Measurements from ENCODE around the gene MAGED1. TPM values are rescaled to one million over a fixed set of nuclear protein-coding genes. Genes with fewer than 3 reads are reported as not detected.
A peak's percentile ranks its signal among the peaks of the same experiment; 100 is the strongest.

The MAGED1 gene
- total and polyA plus RNA-seq, 9 donors, result 27.1 to 310 (median 111) TPM

DNA sequence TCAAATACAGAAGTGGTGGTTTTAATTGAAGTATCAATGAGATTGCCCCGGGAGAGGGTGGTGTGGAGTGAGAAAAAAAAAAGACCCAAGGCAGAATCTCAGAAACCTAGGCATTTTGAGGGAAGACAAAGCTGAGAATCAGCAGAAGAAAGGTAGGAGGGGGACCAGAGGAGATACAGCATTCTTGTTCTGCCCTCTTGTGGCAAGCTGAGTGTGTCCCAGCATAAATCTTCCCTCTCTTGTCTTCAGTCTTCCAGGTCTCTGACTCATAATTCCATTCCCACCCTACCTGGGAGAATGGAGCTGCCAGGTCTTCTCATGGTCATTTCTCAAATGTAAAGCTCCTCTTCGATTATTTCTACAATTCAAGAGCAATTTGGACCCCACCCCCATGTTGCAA, 32.7 kb upstream of the MAGED1 start:
- Histone ChIP-seq H3K4me3 (no peak overlapping the region), H3K9me3 (no peaks in the 10 kb centered on the region), H3K27me3 (no peaks in the 10 kb centered on the region), H3K27ac (no peak overlapping the region), H3K4me1 (ENCODE audit: insufficient read depth) (no peaks in the 10 kb centered on the region), H3K36me3 (no peaks in the 10 kb centered on the region)
- intact Hi-C loops (cut with DNase I), result no loop called here
- TF ChIP-seq, protein P1, sequence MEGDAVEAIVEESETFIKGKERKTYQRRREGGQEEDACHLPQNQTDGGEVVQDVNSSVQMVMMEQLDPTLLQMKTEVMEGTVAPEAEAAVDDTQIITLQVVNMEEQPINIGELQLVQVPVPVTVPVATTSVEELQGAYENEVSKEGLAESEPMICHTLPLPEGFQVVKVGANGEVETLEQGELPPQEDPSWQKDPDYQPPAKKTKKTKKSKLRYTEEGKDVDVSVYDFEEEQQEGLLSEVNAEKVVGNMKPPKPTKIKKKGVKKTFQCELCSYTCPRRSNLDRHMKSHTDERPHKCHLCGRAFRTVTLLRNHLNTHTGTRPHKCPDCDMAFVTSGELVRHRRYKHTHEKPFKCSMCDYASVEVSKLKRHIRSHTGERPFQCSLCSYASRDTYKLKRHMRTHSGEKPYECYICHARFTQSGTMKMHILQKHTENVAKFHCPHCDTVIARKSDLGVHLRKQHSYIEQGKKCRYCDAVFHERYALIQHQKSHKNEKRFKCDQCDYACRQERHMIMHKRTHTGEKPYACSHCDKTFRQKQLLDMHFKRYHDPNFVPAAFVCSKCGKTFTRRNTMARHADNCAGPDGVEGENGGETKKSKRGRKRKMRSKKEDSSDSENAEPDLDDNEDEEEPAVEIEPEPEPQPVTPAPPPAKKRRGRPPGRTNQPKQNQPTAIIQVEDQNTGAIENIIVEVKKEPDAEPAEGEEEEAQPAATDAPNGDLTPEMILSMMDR (IDR thresholded peaks at IDR 0.05), result no peak
- TF ChIP-seq EP300 (IDR thresholded peaks at IDR 0.05) (no peak), POLR2A (IDR thresholded peaks at IDR 0.05) (no peak)
- peak in 2 of 5 donors; percentile 8 to 16 for DNase-seq
- 5 to 11% (median 10%) methylated on average over 2 of the region's 2 CpGs for WGBS, 3 donors

GRCh38 chrX:51862920-51863319, 30.5 kb upstream of the MAGED1 start:
- intact Hi-C loops (cut with DNase I), result no loop called here
- Histone ChIP-seq H3K36me3 (no peaks in the 10 kb centered on the region), H3K4me1 (ENCODE audit: insufficient read depth) (no peaks in the 10 kb centered on the region), H3K9me3 (no peaks in the 10 kb centered on the region), H3K4me3 (no peak overlapping the region), H3K27me3 (no peaks in the 10 kb centered on the region), H3K27ac (no peak overlapping the region)
- 86 to 91% (median 86%) methylated on average over 1 of the region's 1 CpG for WGBS, 3 donors
- no peak for DNase-seq
- TF ChIP-seq POLR2A (IDR thresholded peaks at IDR 0.05), result no peak
- TF ChIP-seq, protein P1 (IDR thresholded peaks at IDR 0.05), result no peak
- TF ChIP-seq EP300 (IDR thresholded peaks at IDR 0.05), result no peak

- H3K27ac ChIP-seq, result no peak overlapping the region
- H3K9me3 ChIP-seq, result no peaks in the 10 kb centered on the region
- no peaks in the 10 kb centered on the region for H3K4me1 ChIP-seq (ENCODE audit: insufficient read depth)
- 48 to 64% (median 54%) methylated on average over 3 of the region's 3 CpGs for WGBS, 3 donors
- TF ChIP-seq POLR2A (IDR thresholded peaks at IDR 0.05), result no peak
- TF ChIP-seq EP300 (IDR thresholded peaks at IDR 0.05), result no peak
- TF ChIP-seq, protein P1 (IDR thresholded peaks at IDR 0.05), result no peak
- no peaks in the 10 kb centered on the region for H3K27me3 ChIP-seq
- DNase-seq, result no peak
- intact Hi-C loops (cut with DNase I), result no loop called here
- H3K4me3 ChIP-seq, result no peak overlapping the region
- H3K36me3 ChIP-seq, result no peaks in the 10 kb centered on the region
Measured at GRCh38 chrX:51866210-51866609, 27.2 kb upstream of the MAGED1 start.

GRCh38 chrX:51867626-51868025, 25.8 kb upstream of the MAGED1 start:
- Histone ChIP-seq H3K27ac (no peak overlapping the region), H3K27me3 (no peaks in the 10 kb centered on the region), H3K9me3 (no peaks in the 10 kb centered on the region), H3K4me3 (no peak overlapping the region), H3K4me1 (ENCODE audit: insufficient read depth) (no peaks in the 10 kb centered on the region), H3K36me3 (no peaks in the 10 kb centered on the region)
- no peak for DNase-seq
- WGBS, 3 donors, result 59 to 77% (median 70%) methylated on average over 1 of the region's 1 CpG
- intact Hi-C loops (cut with DNase I), result no loop called here
- TF ChIP-seq EP300 (IDR thresholded peaks at IDR 0.05) (no peak), POLR2A (IDR thresholded peaks at IDR 0.05) (no peak)
- TF ChIP-seq, protein P1 (IDR thresholded peaks at IDR 0.05), result no peak

All from ovary (tissue), 9 donors.